HepG2 (cell line): Measurements from ENCODE around the gene TCF25. TPM values are rescaled to one million over a fixed set of nuclear protein-coding genes. Genes with fewer than 3 reads are reported as not detected.

Experiments
- AFF4 ChIP-seq: sonication (generic); formaldehyde crosslinking; IDR thresholded peaks from 2 replicates; pipeline ENCODE4 v1.4.0; 2020; ENCODE audit warnings: missing genetic modification reagents
- ARID4A ChIP-seq: sonication (generic); formaldehyde crosslinking; IDR thresholded peaks from 2 replicates; pipeline ENCODE4 v1.5.0; 2020; ENCODE audit warnings: mild to moderate bottlenecking, missing genetic modification reagents, borderline replicate concordance
- ARID5B ChIP-seq: IDR thresholded peaks from 2 replicates; pipeline ENCODE4 v1.4.0; 2020; ENCODE audit warnings: mild to moderate bottlenecking, missing genetic modification reagents
- BRCA1 ChIP-seq: sonication (generic); formaldehyde crosslinking; IDR thresholded peaks from 2 replicates; pipeline ENCODE4 v1.4.0; 2020; ENCODE audit warnings: missing genetic modification reagents
- CERS6 ChIP-seq: sonication (generic); formaldehyde crosslinking; IDR thresholded peaks from 2 replicates; pipeline ENCODE4 v1.5.0; 2020; ENCODE audit warnings: missing genetic modification reagents
- GABPB1 ChIP-seq: IDR thresholded peaks from 2 replicates; pipeline ENCODE4 v1.6.1; 2016; ENCODE audit warnings: mild to moderate bottlenecking, missing genetic modification reagents, moderate library complexity, missing compliant biosample characterization
- GMEB1 ChIP-seq: sonication (generic); formaldehyde crosslinking; IDR thresholded peaks from 2 replicates; pipeline ENCODE4 v1.5.1; 2020; ENCODE audit warnings: missing genetic modification reagents, mild to moderate bottlenecking, borderline replicate concordance
- POLR2G ChIP-seq: fragments of 200-400 bp; formaldehyde crosslinking; IDR thresholded peaks from 2 replicates; pipeline ENCODE4 v1.6.1; 2018; ENCODE audit warnings: mild to moderate bottlenecking, low read depth, low read length, moderate library complexity
- PPARG ChIP-seq: conservative IDR thresholded peaks from 2 replicates; pipeline ENCODE4 v1.6.1; 2016; ENCODE audit warnings: missing biosample characterization, missing genetic modification reagents
- ZNF562 ChIP-seq: sonication (generic); formaldehyde crosslinking; IDR thresholded peaks from 2 replicates; pipeline ENCODE4 v1.8.0; 2022; ENCODE audit warnings: missing genetic modification reagents, borderline replicate concordance
- polyA plus RNA-seq, 8 experiments: library from polyadenylated mRNA; depleted of rRNA in 3 of 8; stranded (reverse) in 7 of 8; unstranded in 1 of 8; fragments of >200 nt; fragmentation: Illumina TruSeq in 4 of 8; extraction: Trizol in 4 of 8; gene quantifications; 2 replicates each; pipeline versions ENCODE4 v1.2.1 to v1.2.3, GENCODE V29; 2011 to 2016; ENCODE audit warnings: low read depth in 4 of 8, missing spikeins in 1 of 8, mixed read lengths in 1 of 8; ENCODE audit not compliant: insufficient read depth in 1 of 8
- total RNA-seq, 5 experiments: library from RNA; depleted of rRNA; stranded (reverse); fragments of >200 nt; fragmentation: Illumina TruSeq; extraction: Trizol; gene quantifications; 2 replicates each; pipeline ENCODE4 v1.2.3, GENCODE V29; 2016; ENCODE audit warnings: low read depth in 1 of 5

TCF25 gene
- total and polyA plus RNA-seq, 2 of the 13 experiments (the other 11 are each of a cell fraction or from before 2014, with no cell fraction given) = 138 to 206 TPM

- TF ChIP-seq AFF4 (CRISPR knock-in tag) = peak; percentile 12; the same call in 1 of the 2 replicates
- TF ChIP-seq CERS6 (CRISPR knock-in tag) = no peak
- TF ChIP-seq GMEB1 (CRISPR knock-in tag) = no peak
- peak; percentile 98 for TF ChIP-seq POLR2G
- peak; percentile 8; the same call in 1 of the 2 replicates for TF ChIP-seq GABPB1 (CRISPR knock-in tag)
- no peak for TF ChIP-seq BRCA1 (CRISPR knock-in tag)
- TF ChIP-seq ARID5B (CRISPR knock-in tag) = 0 out of 2 replicates have a peak, but pooled peaks have one; percentile 3
- TF ChIP-seq ZNF562 (CRISPR knock-in tag) = no peak
- TF ChIP-seq PPARG = peak; percentile 34; the same call in 1 of the 2 replicates
- TF ChIP-seq ARID4A (CRISPR knock-in tag) = peak; percentile 20; the same call in 1 of the 2 replicates
Observed at GRCh38 chr16:89922884-89923639, 49.7 kb downstream of the TCF25 start, which contains the start of gene TUBB3 (continued).
